ENCODE data around the gene CDC20B.

CDC20B gene

GRCh38 chr5:55159763-55160492 lies 13.0 kb downstream of the CDC20B start, which contains the start of gene GPX8:
TSS of gene GPX8 (plus strand) at chr5:55160171. CDS start at chr5:55160193, 22 bp downstream.
- H3K4me1 ChIP-seq (ENCODE audit: low read depth, poor library complexity, severe bottlenecking): no peaks in the 10 kb centered on the region
- H3K27me3 ChIP-seq (ENCODE audit: insufficient read depth, low read depth): no peaks in the 10 kb centered on the region
- no peak within 1 kb of the TSS for H3K4me2 ChIP-seq
- no peak within 1 kb of the TSS for H3K4me3 ChIP-seq (IDR thresholded peaks at IDR 0.05; ENCODE audit: insufficient read depth, low read depth, low read length)
- no peaks in the 10 kb centered on the region for H3K36me3 ChIP-seq (ENCODE audit: insufficient read depth)
- H3K27ac ChIP-seq: no peak within 1 kb of the TSS
- no peak within 1 kb of the TSS for H3K9ac ChIP-seq
- H3K79me2 ChIP-seq (ENCODE audit: insufficient read depth, low read depth): no peaks in the 10 kb centered on the region
- H4K20me1 ChIP-seq (ENCODE audit: insufficient read depth): no peaks in the 10 kb centered on the region
- no peak within 1 kb of the TSS for H2AFZ ChIP-seq (ENCODE audit: low read depth)
- TF ChIP-seq, protein P1, sequence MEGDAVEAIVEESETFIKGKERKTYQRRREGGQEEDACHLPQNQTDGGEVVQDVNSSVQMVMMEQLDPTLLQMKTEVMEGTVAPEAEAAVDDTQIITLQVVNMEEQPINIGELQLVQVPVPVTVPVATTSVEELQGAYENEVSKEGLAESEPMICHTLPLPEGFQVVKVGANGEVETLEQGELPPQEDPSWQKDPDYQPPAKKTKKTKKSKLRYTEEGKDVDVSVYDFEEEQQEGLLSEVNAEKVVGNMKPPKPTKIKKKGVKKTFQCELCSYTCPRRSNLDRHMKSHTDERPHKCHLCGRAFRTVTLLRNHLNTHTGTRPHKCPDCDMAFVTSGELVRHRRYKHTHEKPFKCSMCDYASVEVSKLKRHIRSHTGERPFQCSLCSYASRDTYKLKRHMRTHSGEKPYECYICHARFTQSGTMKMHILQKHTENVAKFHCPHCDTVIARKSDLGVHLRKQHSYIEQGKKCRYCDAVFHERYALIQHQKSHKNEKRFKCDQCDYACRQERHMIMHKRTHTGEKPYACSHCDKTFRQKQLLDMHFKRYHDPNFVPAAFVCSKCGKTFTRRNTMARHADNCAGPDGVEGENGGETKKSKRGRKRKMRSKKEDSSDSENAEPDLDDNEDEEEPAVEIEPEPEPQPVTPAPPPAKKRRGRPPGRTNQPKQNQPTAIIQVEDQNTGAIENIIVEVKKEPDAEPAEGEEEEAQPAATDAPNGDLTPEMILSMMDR (conservative IDR thresholded peaks at IDR 0.05; ENCODE audit: low read depth, low read length): peak; percentile 79

DNA sequence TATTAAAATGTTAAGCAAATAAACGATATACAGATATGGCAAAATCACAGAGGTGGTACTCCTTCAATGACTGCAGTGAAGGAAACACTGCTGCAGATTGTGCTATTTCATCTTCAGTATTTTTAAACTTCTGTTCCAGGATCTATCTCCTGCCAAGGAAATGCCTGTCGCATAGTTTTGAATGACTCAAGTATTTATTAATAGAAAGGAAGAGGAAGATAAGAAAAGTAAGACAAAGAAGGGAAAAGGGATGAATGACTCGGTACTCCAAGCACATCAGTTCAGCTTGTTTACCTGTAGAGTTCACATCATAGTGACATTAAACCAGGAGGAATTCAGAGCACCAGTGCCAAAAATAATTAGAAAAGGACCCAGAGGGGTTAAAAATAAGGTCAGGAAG lies 18.1 kb downstream of the CDC20B start:
- Histone ChIP-seq H3K27me3 (ENCODE audit: insufficient read depth, low read depth) (no peaks in the 10 kb centered on the region), H3K4me3 (IDR thresholded peaks at IDR 0.05; ENCODE audit: insufficient read depth, low read depth, low read length) (no peak overlapping the region), H3K4me2 (no peak overlapping the region), H3K36me3 (ENCODE audit: insufficient read depth) (no peaks in the 10 kb centered on the region), H3K4me1 (ENCODE audit: low read depth, poor library complexity, severe bottlenecking) (no peaks in the 10 kb centered on the region), H3K27ac (no peak overlapping the region), H3K9ac (no peak overlapping the region), H3K79me2 (ENCODE audit: insufficient read depth, low read depth) (no peaks in the 10 kb centered on the region), H4K20me1 (ENCODE audit: insufficient read depth) (no peaks in the 10 kb centered on the region), H2AFZ (ENCODE audit: low read depth) (no peak overlapping the region)
- TF ChIP-seq, protein P1 (conservative IDR thresholded peaks at IDR 0.05; ENCODE audit: low read depth, low read length): no peak

DNA sequence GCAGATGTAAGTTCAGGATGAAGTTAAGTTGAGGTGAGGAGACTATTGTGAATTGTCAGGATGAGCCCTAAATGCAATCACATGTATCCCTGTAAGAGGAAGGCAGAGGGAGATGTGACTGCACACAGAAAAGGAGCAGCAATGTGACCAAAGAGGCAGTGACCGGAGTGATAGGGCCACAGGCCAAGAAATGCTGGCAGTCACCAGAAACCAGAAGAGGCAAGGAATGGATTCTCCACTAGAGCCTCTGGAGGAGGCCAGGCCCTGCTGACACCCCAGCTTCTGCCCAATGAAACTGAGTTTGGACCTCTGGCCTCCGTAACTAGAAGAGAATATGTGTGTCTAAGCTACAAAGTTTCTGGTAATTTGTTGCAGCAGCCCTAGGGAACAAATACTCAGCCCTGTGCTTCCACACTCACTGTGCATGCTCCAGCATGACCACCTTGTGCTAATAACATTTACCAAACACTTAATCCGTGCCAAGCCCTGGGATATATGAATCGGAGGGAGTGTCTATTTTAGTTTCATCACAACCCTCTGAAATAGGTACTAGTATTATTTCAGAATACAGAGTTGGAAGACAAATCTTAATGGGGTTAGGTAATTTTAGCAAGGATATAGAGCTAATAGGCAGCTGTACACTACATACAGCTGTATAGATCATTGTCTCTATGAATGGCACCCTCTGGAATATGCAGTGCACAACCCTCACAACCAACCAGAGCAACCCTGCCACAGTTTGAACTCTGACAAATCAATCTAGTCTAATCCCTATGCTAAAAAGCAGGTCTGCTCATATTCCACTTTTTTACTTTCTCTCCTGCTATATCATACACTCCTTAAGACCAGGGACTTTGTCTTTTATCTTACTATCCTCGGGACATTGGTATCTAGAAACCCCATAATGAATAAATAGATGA lies 20.8 kb downstream of the CDC20B start:
- H3K27me3 ChIP-seq (ENCODE audit: insufficient read depth, low read depth): no peaks in the 10 kb centered on the region
- no peak overlapping the region for H2AFZ ChIP-seq (ENCODE audit: low read depth)

GRCh38 chr5:55149308-55149795 lies 23.6 kb downstream of the CDC20B start:
- H3K27ac ChIP-seq: no peak overlapping the region
- no peaks in the 10 kb centered on the region for H3K27me3 ChIP-seq (ENCODE audit: insufficient read depth, low read depth)
- H4K20me1 ChIP-seq (ENCODE audit: insufficient read depth): no peaks in the 10 kb centered on the region
- H3K36me3 ChIP-seq (ENCODE audit: insufficient read depth): no peaks in the 10 kb centered on the region
- TF ChIP-seq, protein P1 (conservative IDR thresholded peaks at IDR 0.05; ENCODE audit: low read depth, low read length): no peak
- no peak overlapping the region for H3K4me2 ChIP-seq
- H3K9ac ChIP-seq: no peak overlapping the region
- H3K4me1 ChIP-seq (ENCODE audit: low read depth, poor library complexity, severe bottlenecking): peaks cover 7% of the 10 kb centered on the region
- H3K4me3 ChIP-seq (IDR thresholded peaks at IDR 0.05; ENCODE audit: insufficient read depth, low read depth, low read length): no peak overlapping the region
- no peaks in the 10 kb centered on the region for H3K79me2 ChIP-seq (ENCODE audit: insufficient read depth, low read depth)
- no peak overlapping the region for H2AFZ ChIP-seq (ENCODE audit: low read depth)

More for the DNA sequence above, 20.8 kb downstream of the CDC20B start:
- Histone ChIP-seq H3K36me3 (ENCODE audit: insufficient read depth) (no peaks in the 10 kb centered on the region), H3K4me1 (ENCODE audit: low read depth, poor library complexity, severe bottlenecking) (no peaks in the 10 kb centered on the region), H3K27ac (no peak overlapping the region), H3K9ac (no peak overlapping the region), H3K4me2 (no peak overlapping the region), H3K79me2 (ENCODE audit: insufficient read depth, low read depth) (no peaks in the 10 kb centered on the region), H4K20me1 (ENCODE audit: insufficient read depth) (no peaks in the 10 kb centered on the region), H3K4me3 (IDR thresholded peaks at IDR 0.05; ENCODE audit: insufficient read depth, low read depth, low read length) (no peak overlapping the region)
- TF ChIP-seq, protein P1 (conservative IDR thresholded peaks at IDR 0.05; ENCODE audit: low read depth, low read length): no peak
